IMR-90 (cell line): ENCODE measurements around the gene ADARB2.

ENCODE experiments used
- BHLHE40 ChIP-seq: fragments of 150-350 bp; IDR thresholded peaks from 2 replicates; pipeline ENCODE4 v1.6.1; 2016; ENCODE audit warnings: mild to moderate bottlenecking, low read depth, low read length
- CHD1 ChIP-seq: IDR thresholded peaks from 2 replicates; pipeline ENCODE4 v1.6.1; 2012; ENCODE audit warnings: low read depth, low read length, improper control_type of control experiment
- CTCF ChIP-seq: conservative IDR thresholded peaks from 2 replicates; pipeline ENCODE4 v1.5.1; 2012; ENCODE audit warnings: mild to moderate bottlenecking, low read depth, low read length, improper control_type of control experiment
- ELK1 ChIP-seq: fragments of 150-350 bp; IDR thresholded peaks from 2 replicates; pipeline ENCODE4 v1.6.1; 2016; ENCODE audit warnings: low read depth, mild to moderate bottlenecking, low read length, moderate library complexity, borderline replicate concordance
- MAZ ChIP-seq: IDR thresholded peaks from 2 replicates; pipeline ENCODE4 v1.6.1; 2012; ENCODE audit warnings: low read depth, mild to moderate bottlenecking, low read length, improper control_type of control experiment, moderate library complexity, borderline replicate concordance
- MXI1 ChIP-seq: IDR thresholded peaks from 2 replicates; pipeline ENCODE4 v1.6.1; 2012; ENCODE audit warnings: low read depth, mild to moderate bottlenecking, low read length, moderate library complexity, borderline replicate concordance
- POLR2A ChIP-seq: IDR thresholded peaks from 2 replicates; pipeline ENCODE4 v1.6.1; 2012; ENCODE audit warnings: mild to moderate bottlenecking, low read depth, low read length
- RFX5 ChIP-seq: IDR thresholded peaks from 2 replicates; pipeline ENCODE4 v1.8.0; 2012; ENCODE audit warnings: low read depth, mild to moderate bottlenecking, low read length, moderate library complexity

GRCh38 chr10:1610986-1611770, 126.1 kb downstream of the ADARB2 start:
- TF ChIP-seq CHD1 (no peak), POLR2A (no peak), MAZ (no peak), CTCF (no peak), MXI1 (no peak), ELK1 (no peak), RFX5 (no peak), BHLHE40 (no peak)
